DMS53 (cell line): ENCODE measurements around the gene ASPHD1.
"Not testable (repeated sequence)": the region's sequence is repeated elsewhere in the genome, so short reads cannot be mapped to it uniquely, and the experiment has no call there.

ENCODE experiments used
- DNase-seq: peaks from one replicate; lab custom pipeline; 2025; lab: John Stamatoyannopoulos, UW

ASPHD1 gene

DNA sequence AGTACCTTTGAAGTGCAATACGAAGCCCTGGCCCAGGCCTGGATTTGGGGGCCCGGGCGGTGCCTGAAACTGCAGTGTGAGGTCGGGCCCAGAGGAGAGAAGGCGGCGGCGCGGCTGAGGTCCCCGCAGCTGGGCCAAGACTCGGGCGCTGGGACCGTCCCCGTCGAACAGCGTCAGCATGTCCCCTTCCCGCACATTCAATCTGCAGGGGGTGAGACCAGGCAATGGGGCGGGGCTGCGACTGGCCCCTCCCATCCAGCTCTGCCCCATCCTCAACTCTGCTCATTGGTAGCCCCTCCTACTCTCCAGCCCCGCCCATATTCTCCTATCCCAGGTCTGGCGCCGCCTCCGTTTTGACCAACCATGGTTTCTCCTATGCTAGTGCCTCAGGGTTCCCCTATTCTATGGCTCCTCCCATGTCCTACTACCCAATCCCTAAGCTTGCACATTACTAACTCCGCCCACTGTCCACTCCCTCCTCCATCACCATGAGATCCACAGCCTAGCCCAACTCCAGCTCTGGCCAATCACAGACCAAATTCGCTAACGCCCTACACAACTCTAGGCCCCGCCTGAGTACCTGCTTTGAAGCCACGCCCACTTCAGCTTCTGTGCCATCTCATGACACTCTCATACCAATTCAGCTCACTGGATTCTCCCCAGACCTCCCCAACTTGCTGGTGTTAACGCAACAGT is 22.9 kb upstream of the ASPHD1 start:
- DNase-seq, result peak; percentile 83

GRCh38 chr16:29878172-29878571 is 22.1 kb upstream of the ASPHD1 start:
- no peak for DNase-seq

GRCh38 chr16:29881050-29881449 is 19.2 kb upstream of the ASPHD1 start:
- no peak for DNase-seq

GRCh38 chr16:29883987-29884386 is 16.3 kb upstream of the ASPHD1 start:
- DNase-seq, result no peak

- not testable (repeated sequence) for DNase-seq
Measured at GRCh38 chr16:29889372-29889771, 10.9 kb upstream of the ASPHD1 start.

DNA sequence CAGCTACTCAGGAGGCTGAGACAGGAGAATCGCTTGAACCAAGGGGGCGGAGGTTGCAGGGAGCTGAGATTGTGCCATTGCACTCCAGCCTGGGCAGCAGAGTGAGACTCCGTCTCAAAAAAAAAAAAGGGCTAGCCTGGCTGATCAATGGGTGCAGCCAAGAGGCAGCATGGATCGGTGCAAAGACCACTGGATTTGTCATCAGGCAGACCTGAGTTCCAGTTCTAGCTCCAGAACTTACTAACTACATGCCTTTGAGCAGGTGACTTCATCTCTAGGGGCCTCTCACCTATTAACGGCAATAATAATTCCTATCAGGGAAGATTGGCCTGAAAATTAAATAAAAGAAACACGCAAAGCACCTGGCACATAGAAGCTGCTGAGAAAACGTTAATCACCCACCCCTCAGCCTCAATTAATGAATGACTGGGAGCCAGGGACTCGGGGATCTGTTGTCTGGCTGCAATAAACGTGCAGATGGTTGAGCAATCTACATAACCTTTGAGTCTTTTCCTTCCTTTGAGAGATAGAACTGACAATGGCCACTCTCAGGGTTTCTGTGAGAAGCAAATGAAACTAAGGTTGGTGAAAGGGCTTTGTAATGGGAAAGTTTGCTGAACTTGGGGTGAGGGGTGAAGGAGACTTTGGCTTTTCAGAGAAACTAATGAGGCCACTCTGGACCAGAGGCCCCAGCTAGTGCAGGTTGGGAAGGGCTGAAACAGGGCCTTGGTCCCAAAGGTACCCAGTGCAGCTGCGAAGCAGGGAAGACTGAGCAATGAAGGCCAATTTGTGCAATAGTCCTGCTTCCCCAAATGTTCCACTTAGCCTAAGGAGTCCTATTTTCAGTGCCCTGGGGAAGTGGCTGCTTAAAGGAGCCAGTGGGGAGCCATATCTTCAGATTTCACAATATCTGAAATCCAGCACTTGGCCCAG is 8.5 kb upstream of the ASPHD1 start:
- DNase-seq, result no peak

DNA sequence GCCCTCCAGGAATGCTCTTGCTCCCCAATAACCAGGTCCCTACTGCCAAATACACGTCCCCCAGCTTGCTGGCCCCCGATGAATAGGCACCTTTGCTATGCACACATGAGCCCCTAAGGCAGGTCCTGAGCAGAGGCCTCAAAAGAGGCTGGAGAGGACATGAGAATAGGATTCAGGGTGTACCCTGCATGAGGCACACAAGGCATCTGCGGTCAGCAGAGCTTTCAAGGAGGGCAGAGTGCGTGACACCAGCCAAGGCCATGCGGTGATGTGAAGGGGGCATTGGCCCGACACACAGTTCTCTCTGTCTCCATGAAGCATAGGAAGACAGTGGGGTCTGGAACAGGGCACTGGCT is 7.9 kb upstream of the ASPHD1 start:
- DNase-seq, result no peak

DNA sequence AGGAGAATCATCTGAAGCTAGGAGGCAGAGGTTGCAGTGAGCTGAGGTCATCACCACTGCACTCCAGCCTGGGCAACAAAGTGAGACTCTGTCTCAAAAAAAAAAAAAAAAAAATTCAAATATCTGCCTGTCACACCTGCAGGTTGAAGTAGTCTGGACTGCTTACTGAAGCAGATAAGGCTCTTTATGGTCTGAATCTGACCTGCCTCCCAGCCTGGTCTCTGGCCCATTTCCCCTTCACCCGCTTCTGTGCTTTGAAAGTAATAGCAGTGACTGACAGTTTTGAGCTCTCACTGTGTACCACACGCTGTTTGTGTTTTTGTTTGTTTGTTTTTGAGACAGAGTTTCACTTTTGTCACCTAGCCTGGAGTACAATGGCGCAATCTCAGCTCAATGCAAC is 6.7 kb upstream of the ASPHD1 start:
- no peak for DNase-seq

DNA sequence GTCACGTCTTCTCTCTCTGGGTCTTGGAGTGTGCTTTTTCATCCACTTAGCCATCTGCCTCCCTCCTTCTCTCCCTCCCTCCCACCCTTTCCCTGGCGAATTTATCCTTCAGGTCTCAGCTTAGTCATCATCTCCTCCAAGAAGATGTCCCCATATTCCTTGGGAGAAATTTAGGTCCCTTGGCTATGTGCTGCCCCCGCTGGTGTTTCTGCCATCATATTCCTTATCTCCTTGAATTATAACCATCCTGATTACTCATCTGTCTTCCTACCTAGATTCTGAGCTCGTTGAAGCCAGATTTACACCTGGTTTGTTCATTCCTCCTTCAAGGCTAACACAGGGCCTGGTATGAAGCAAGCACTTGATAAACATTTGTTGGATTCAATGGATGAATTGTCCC is 5.9 kb upstream of the ASPHD1 start:
- no peak for DNase-seq

GRCh38 chr16:29896841-29897240 is 3.4 kb upstream of the ASPHD1 start:
- DNase-seq, result no peak

DNA sequence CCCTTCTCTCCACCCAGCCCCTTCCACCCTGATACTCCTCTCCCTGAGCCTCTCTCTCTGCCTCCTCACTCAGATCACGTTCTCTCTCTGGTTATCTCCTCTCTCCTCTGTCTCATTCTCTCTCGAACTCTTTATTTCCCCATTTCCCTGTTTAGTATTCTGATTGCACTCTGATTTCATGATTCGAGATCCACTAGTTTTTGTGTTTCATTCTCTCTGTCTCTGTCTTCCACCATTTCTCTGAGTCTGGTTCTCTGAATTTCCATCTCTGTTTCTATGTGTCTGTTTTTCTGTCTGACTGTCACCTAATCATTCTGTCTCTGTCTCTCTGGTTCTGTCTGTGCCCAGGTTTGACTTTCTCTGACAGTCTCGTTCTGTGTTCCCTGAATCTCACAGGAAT is 3.0 kb upstream of the ASPHD1 start:
- DNase-seq, result no peak

DNA sequence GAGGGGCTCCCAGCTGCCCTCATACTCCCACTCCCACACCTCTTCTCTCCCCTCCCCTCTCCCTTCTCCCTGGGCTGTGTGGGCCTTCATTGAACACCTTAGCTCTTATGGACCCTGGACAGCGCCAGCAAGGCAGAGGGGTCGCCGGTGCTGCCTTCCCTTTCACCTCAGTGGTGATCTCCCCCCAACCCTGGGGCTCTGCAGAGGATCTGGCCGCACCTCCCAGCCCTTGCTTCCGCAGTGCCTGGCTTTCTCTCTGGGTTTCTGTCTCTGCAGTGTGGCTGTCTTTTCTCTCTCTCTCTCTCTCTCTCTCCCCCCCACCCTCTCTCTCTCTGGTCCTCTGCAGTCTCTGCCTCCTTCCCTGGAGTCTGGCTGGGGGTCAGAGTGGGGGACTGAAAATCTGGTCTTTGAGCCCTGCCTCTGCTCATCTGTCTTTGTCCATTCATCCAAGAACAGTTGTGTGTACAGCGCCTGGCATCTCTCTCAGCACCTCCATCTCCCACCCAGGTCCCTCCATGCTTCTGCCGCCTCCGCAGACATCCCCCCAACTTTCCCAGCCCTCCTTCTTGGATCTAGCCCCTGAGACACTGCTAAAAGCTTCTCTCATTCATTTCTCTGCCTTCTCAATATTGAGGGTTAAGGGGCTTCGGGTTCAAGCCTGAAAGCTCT is 2.0 kb upstream of the ASPHD1 start:
- DNase-seq, result no peak

GRCh38 chr16:29898804-29899515 is 1.3 kb upstream of the ASPHD1 start:
- peak; percentile 82 for DNase-seq

GRCh38 chr16:29899516-29900101 is 679 bp upstream of the ASPHD1 start, which contains the start of gene SEZ6L2:
TSS of gene SEZ6L2 (minus strand) at chr16:29899550. CDS start at chr16:29899019, 531 bp downstream.
- DNase-seq, result peak; percentile 96

DNA sequence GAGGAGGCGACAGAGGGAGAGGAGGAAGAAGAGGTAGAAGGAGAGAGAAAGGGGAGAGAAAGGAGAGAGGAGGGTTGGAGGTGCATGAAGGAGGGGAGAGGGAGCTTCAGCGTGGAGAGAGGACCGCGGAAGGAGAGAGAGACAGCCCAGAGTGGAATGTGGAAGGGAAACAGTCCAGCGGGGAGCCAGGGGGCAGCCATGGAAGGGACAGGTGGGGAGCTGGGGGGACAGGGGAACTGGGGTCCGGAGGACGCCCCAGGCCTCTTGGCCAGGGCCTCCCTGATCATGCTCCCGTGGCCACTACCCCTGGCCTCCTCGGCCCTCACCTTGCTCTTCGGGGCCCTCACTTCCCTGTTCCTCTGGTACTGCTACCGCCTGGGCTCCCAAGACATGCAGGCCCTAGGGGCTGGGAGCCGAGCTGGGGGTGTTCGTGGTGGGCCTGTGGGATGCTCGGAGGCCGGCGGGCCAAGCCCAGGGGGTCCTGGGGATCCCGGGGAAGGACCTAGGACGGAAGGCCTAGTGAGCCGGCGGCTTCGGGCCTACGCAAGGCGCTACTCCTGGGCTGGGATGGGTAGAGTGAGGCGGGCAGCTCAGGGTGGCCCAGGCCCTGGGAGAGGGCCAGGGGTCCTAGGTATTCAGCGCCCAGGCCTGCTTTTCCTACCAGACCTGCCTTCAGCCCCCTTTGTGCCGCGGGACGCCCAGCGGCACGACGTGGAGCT is 759 bp downstream of the ASPHD1 start:
- peak; percentile 66 for DNase-seq

DNA sequence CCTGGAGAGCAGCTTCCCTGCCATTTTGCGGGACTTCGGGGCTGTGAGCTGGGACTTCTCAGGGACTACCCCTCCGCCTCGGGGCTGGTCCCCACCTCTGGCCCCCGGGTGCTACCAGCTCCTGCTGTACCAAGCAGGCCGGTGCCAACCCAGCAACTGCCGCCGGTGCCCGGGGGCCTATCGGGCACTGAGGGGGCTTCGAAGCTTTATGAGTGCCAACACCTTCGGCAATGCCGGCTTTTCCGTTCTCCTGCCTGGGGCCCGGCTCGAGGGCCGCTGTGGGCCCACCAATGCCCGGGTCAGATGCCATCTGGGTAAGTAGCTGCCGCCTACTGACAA is 1.3 kb downstream of the ASPHD1 start:
- DNase-seq, result no peak

- no peak for DNase-seq
Measured at GRCh38 chr16:29903590-29903989, 3.3 kb downstream of the ASPHD1 start.

DNA sequence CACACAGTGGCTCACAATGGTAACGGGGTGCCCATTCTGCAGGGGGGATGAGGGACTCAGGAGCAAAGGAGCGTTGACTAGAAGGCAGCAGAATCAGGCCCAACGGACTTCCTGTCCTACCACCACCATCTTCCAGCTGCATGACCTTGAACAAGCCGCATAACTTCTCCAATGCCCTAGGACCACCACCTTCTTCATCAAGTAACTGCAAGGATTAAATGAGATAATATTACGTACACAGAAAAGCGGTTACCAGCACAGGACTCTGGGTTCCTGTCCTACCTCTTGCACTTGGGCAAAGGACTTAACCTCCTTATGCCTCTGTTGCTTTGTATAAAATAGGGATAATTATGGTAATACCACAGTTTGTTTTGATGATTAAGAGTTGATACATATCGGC is 4.7 kb downstream of the ASPHD1 start:
- no peak for DNase-seq

DNA sequence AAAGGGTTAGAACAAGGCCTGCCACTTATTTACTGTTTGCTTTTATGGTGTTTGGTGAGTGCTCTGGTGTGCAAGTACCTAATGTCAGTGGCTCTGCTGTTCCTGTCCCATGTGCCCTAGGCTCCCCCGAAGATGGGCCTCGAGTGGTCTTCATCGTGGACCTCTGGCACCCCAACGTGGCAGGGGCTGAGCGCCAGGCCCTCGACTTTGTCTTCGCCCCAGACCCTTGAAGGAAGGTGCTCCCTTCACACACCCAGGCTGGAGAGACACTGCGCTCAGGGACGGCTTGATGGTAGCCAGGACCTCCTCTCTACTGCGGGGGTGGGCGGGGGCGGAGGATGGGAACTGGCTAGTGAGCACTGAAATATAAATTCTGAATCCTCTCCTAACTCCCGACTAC is 5.4 kb downstream of the ASPHD1 start:
- no peak for DNase-seq

GRCh38 chr16:29906520-29907244 is 6.4 kb downstream of the ASPHD1 start:
- DNase-seq, result no peak

DNA sequence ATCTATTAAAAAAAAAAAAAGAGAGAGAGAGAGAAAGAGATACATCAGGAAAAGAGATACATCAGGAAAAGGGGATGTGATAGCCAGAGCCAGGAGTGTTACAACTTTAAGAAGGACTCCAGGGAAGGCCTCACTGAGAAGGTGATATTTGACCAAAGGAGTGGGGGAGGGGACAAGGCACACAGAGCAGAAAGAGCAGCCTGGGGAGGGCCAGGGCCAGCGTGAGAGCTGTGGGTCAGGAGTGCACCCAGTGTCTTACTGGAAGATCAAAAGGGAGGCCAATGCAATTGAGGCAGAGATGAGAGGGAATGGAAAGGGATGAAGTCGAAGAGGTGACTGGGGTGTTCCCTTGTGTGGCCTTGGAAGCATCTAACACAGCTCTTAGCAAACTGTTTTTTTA is 7.7 kb downstream of the ASPHD1 start:
- no peak for DNase-seq
